ENCODE results near the gene SUGP1.

The SUGP1 gene

GRCh38 chr19:19227217-19227616 lies 93.1 kb downstream of the SUGP1 start:
- no peak for DNase-seq (ENCODE audit: low read depth)

GRCh38 chr19:19226663-19227062 lies 93.6 kb downstream of the SUGP1 start:
- no peak for DNase-seq (ENCODE audit: low read depth)

- no peak for DNase-seq (ENCODE audit: low read depth)
Measured at GRCh38 chr19:19226204-19226603, 94.1 kb downstream of the SUGP1 start.
